Astrocyte (in vitro differentiated cells and primary cell): ENCODE results near the gene ATP2C2. TPM values are rescaled to one million over a fixed set of nuclear protein-coding genes. Genes with fewer than 3 reads are reported as not detected.

Experiments used
- DNase-seq: peaks from one replicate; pipeline ENCODE4 v3.0.0-alpha.2; 2010; ENCODE audit warnings: low read depth
- FAIRE-seq: peaks from 2 replicates; lab custom pipeline; 2011; peaks lifted over from hg19 to GRCh38; lab: Jason Lieb, UNC
- H2AFZ ChIP-seq: 2 replicates; pipeline ENCODE4 v1.6.0; 2012; ENCODE audit warnings: low read depth, low read length, inconsistent platforms
- H3K27ac ChIP-seq: 2 replicates; pipeline ENCODE4 v1.5.1; 2011; ENCODE audit warnings: low read depth, low read length, inconsistent platforms
- H3K27me3 ChIP-seq: 2 replicates; pipeline ENCODE4 v1.6.0; 2011; ENCODE audit warnings: low read length, inconsistent platforms; ENCODE audit not compliant: insufficient read depth
- H3K36me3 ChIP-seq: 2 replicates; pipeline ENCODE4 v1.5.1; 2011; ENCODE audit warnings: low read length, inconsistent platforms; ENCODE audit not compliant: insufficient read depth
- H3K4me1 ChIP-seq: 2 replicates; pipeline ENCODE4 v1.5.1; 2011; ENCODE audit warnings: low read length, inconsistent platforms; ENCODE audit not compliant: insufficient read depth
- H3K4me2 ChIP-seq: 2 replicates; pipeline ENCODE4 v1.6.0; 2012; ENCODE audit warnings: low read length, inconsistent platforms
- H3K4me3 ChIP-seq: 2 replicates; pipeline ENCODE4 v1.5.1; 2011; ENCODE audit warnings: low read depth, mild to moderate bottlenecking, low read length, inconsistent platforms; ENCODE audit not compliant: insufficient read depth
- H3K79me2 ChIP-seq: 2 replicates; pipeline ENCODE4 v1.6.0; 2012; ENCODE audit warnings: mild to moderate bottlenecking, low read length, inconsistent platforms; ENCODE audit not compliant: insufficient read depth
- H3K9ac ChIP-seq: 2 replicates; pipeline ENCODE4 v1.6.0; 2012; ENCODE audit warnings: mild to moderate bottlenecking, low read length, inconsistent platforms
- H3K9me3 ChIP-seq: 2 replicates; pipeline ENCODE4 v1.5.1; 2012; ENCODE audit warnings: low read depth, mild to moderate bottlenecking, low read length, inconsistent platforms; ENCODE audit not compliant: insufficient read depth
- H4K20me1 ChIP-seq: 2 replicates; pipeline ENCODE4 v1.6.0; 2012; ENCODE audit warnings: low read length, inconsistent platforms; ENCODE audit not compliant: insufficient read depth
- H3K27ac Mint-ChIP-seq: one replicate; pipeline ENCODE4 v1.8.0; 2021; ENCODE audit warnings: mild to moderate bottlenecking, mixed read lengths; ENCODE audit not compliant: unreplicated experiment
- H3K27me3 Mint-ChIP-seq: one replicate; pipeline ENCODE4 v1.8.0; 2021; ENCODE audit warnings: low read depth, mixed read lengths; ENCODE audit not compliant: unreplicated experiment
- H3K36me3 Mint-ChIP-seq: one replicate; pipeline ENCODE4 v1.8.0; 2021; ENCODE audit warnings: low read depth, mixed read lengths; ENCODE audit not compliant: unreplicated experiment
- H3K4me1 Mint-ChIP-seq: one replicate; pipeline ENCODE4 v1.8.0; 2021; ENCODE audit warnings: low read depth, mixed read lengths; ENCODE audit not compliant: unreplicated experiment
- H3K4me3 Mint-ChIP-seq: one replicate; pipeline ENCODE4 v1.8.0; 2021; ENCODE audit warnings: mild to moderate bottlenecking, moderate library complexity, mixed read lengths; ENCODE audit not compliant: unreplicated experiment
- H3K9me3 Mint-ChIP-seq: one replicate; pipeline ENCODE4 v1.8.0; 2021; ENCODE audit warnings: mild to moderate bottlenecking, mixed read lengths; ENCODE audit not compliant: unreplicated experiment
- CTCF ChIP-seq: IDR thresholded peaks from 2 replicates; pipeline ENCODE4 v1.5.1; 2011; ENCODE audit warnings: low read depth, mild to moderate bottlenecking, inconsistent platforms, low read length, moderate library complexity; ENCODE audit not compliant: insufficient read depth
- EZH2 ChIP-seq: IDR thresholded peaks from 2 replicates; pipeline ENCODE4 v1.6.1; 2012; ENCODE audit warnings: mild to moderate bottlenecking, low read length, inconsistent platforms; ENCODE audit not compliant: insufficient read depth
- total RNA-seq: library from RNA; stranded (reverse); gene quantifications from 2 replicates; pipeline ENCODE4 v1.2.1, GENCODE V29; 2021

ATP2C2 gene
- total RNA-seq, 1 donor from 2014 or later: 0.41 TPM

GRCh38 chr16:84446596-84447392, 78.5 kb downstream of the ATP2C2 start:
- FAIRE-seq (no peak), DNase-seq (no peak)
- H3K9me3 ChIP-seq: no peaks in the 10 kb centered on the region
- Mint-ChIP-seq H3K27me3 (peaks cover 34% of the 10 kb centered on the region), H3K4me1 (peaks cover 3% of the 10 kb centered on the region), H3K9me3 (no peaks in the 10 kb centered on the region), H3K27ac (no peak overlapping the region), H3K36me3 (no peaks in the 10 kb centered on the region), H3K4me3 (no peak overlapping the region)
- no peaks in the 10 kb centered on the region for H3K79me2 ChIP-seq
- H3K36me3 ChIP-seq: no peaks in the 10 kb centered on the region
- TF ChIP-seq EZH2 (no peak), CTCF (no peak)
- no peak overlapping the region for H3K4me2 ChIP-seq
- no peak overlapping the region for H3K9ac ChIP-seq
- H3K27me3 ChIP-seq: no peaks in the 10 kb centered on the region
- H3K27ac ChIP-seq: no peak overlapping the region
- H4K20me1 ChIP-seq: no peaks in the 10 kb centered on the region
- H3K4me1 ChIP-seq: peaks cover 7% of the 10 kb centered on the region
- no peak overlapping the region for H3K4me3 ChIP-seq
- no peak overlapping the region for H2AFZ ChIP-seq

- Histone ChIP-seq H2AFZ (no peak overlapping the region), H3K79me2 (no peaks in the 10 kb centered on the region), H3K4me2 (no peak overlapping the region), H4K20me1 (no peaks in the 10 kb centered on the region), H3K4me1 (peaks cover 7% of the 10 kb centered on the region), H3K9ac (no peak overlapping the region), H3K4me3 (no peak overlapping the region), H3K27me3 (no peaks in the 10 kb centered on the region), H3K9me3 (no peaks in the 10 kb centered on the region), H3K36me3 (no peaks in the 10 kb centered on the region), H3K27ac (no peak overlapping the region)
- peaks cover 25% of the 10 kb centered on the region for H3K27me3 Mint-ChIP-seq
- no peak overlapping the region for H3K4me3 Mint-ChIP-seq
- H3K36me3 Mint-ChIP-seq: no peaks in the 10 kb centered on the region
- H3K27ac Mint-ChIP-seq: no peak overlapping the region
- FAIRE-seq (no peak), DNase-seq (no peak)
- no peak for TF ChIP-seq EZH2
- no peak for TF ChIP-seq CTCF
- no peaks in the 10 kb centered on the region for H3K9me3 Mint-ChIP-seq
- peaks cover 3% of the 10 kb centered on the region for H3K4me1 Mint-ChIP-seq
These were observed 80.1 kb downstream of the ATP2C2 start for GRCh38 chr16:84448444-84448843.
